ENCODE measurements around the gene ACACA. TPM values are rescaled to one million over a fixed set of nuclear protein-coding genes. Genes with fewer than 3 reads are reported as not detected.

Gene ACACA
- polyA plus RNA-seq, 1 experiment = 26.9 TPM

- no peaks in the 10 kb centered on the region for H3K27me3 ChIP-seq (ENCODE audit: control insufficient read depth, insufficient read depth, low read length)
- ChIA-PET CTCF (interaction anchor here (1.7 kb wide), 1 partner anchor 9 kb away, joined by 4 read pairs; no protein-coding TSS in a partner anchor), POLR2A (no interaction called here)
- H3K36me3 ChIP-seq (ENCODE audit: control insufficient read depth, insufficient read depth, low read length) = peaks cover 2% of the 10 kb centered on the region; the same call in 1 of the 2 replicates
- no peak overlapping the region for H3K4me3 ChIP-seq (ENCODE audit: low read depth, low read length)
- no peak for TF ChIP-seq CTCF (IDR thresholded peaks at IDR 0.05; ENCODE audit: insufficient read depth, low read depth, low read length)
- no peak for DNase-seq (ENCODE audit: low read depth)
These were observed 316.7 kb downstream of the ACACA start for GRCh38 chr17:37089956-37090355.

GRCh38 chr17:37088913-37089312 lies 317.7 kb downstream of the ACACA start:
- CTCF ChIA-PET = interaction anchor here (0.7 to 1.7 kb wide), 2 partner anchors 10 to 463 kb away, joined by 3 to 4 read pairs; no protein-coding TSS in a partner anchor
- TF ChIP-seq CTCF (IDR thresholded peaks at IDR 0.05; ENCODE audit: insufficient read depth, low read depth, low read length) = no peak
- H3K36me3 ChIP-seq (ENCODE audit: control insufficient read depth, insufficient read depth, low read length) = peaks cover 2% of the 10 kb centered on the region
- no peak for DNase-seq (ENCODE audit: low read depth)
- H3K27me3 ChIP-seq (ENCODE audit: control insufficient read depth, insufficient read depth, low read length) = no peaks in the 10 kb centered on the region
- no peak overlapping the region for H3K4me3 ChIP-seq (ENCODE audit: low read depth, low read length)
- POLR2A ChIA-PET = no interaction called here

GRCh38 chr17:37088459-37088858 lies 318.2 kb downstream of the ACACA start:
- no peak overlapping the region for H3K4me3 ChIP-seq (ENCODE audit: low read depth, low read length)
- ChIA-PET POLR2A (no interaction called here), CTCF (interaction anchor here (0.7 to 1.7 kb wide), 2 partner anchors 11 to 463 kb away, joined by 3 to 4 read pairs; no protein-coding TSS in a partner anchor)
- peaks cover 2% of the 10 kb centered on the region for H3K36me3 ChIP-seq (ENCODE audit: control insufficient read depth, insufficient read depth, low read length)
- no peaks in the 10 kb centered on the region for H3K27me3 ChIP-seq (ENCODE audit: control insufficient read depth, insufficient read depth, low read length)
- DNase-seq (ENCODE audit: low read depth) = no peak
- TF ChIP-seq CTCF (IDR thresholded peaks at IDR 0.05; ENCODE audit: insufficient read depth, low read depth, low read length) = no peak

GRCh38 chr17:37087683-37088082 lies 319.0 kb downstream of the ACACA start:
- POLR2A ChIA-PET = no interaction called here
- CTCF ChIA-PET = no interaction called here

GRCh38 chr17:37086948-37087347 lies 319.7 kb downstream of the ACACA start:
- no peaks in the 10 kb centered on the region; the same call in none of the 2 replicates for H3K36me3 ChIP-seq (ENCODE audit: control insufficient read depth, insufficient read depth, low read length)
- ChIA-PET CTCF (no interaction called here), POLR2A (no interaction called here)
- DNase-seq (ENCODE audit: low read depth) = no peak
- no peak overlapping the region for H3K4me3 ChIP-seq (ENCODE audit: low read depth, low read length)
- no peaks in the 10 kb centered on the region for H3K27me3 ChIP-seq (ENCODE audit: control insufficient read depth, insufficient read depth, low read length)
- TF ChIP-seq CTCF (IDR thresholded peaks at IDR 0.05; ENCODE audit: insufficient read depth, low read depth, low read length) = no peak

More at GRCh38 chr17:37087683-37088082, 319.0 kb downstream of the ACACA start:
- no peaks in the 10 kb centered on the region; the same call in none of the 2 replicates for H3K36me3 ChIP-seq (ENCODE audit: control insufficient read depth, insufficient read depth, low read length)
- TF ChIP-seq CTCF (IDR thresholded peaks at IDR 0.05; ENCODE audit: insufficient read depth, low read depth, low read length) = no peak
- no peaks in the 10 kb centered on the region for H3K27me3 ChIP-seq (ENCODE audit: control insufficient read depth, insufficient read depth, low read length)
- H3K4me3 ChIP-seq (ENCODE audit: low read depth, low read length) = no peak overlapping the region
- DNase-seq (ENCODE audit: low read depth) = no peak

Measured in BJ (cell line).